ENCODE data around the gene CLDN16.

DNA sequence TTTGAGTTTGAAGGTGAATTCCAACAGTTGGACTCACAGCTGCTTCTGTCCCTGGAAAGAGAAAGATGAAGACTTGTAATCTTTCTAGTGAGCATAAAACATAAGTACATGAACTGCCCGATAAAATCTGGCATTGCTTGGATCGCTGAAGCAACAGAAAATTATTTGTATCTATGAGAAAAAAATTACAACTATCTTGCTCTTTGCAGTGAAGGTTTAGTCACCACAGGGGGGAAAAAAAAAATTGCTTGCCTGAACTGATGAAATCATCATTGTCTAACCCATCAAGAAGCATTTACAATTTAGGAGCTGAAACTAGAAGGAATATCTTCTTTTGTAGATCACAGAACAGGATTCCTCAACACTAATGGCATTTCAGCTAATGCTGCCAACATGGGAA is 41.7 kb downstream of the CLDN16 start:
- TF ChIP-seq, protein P1, sequence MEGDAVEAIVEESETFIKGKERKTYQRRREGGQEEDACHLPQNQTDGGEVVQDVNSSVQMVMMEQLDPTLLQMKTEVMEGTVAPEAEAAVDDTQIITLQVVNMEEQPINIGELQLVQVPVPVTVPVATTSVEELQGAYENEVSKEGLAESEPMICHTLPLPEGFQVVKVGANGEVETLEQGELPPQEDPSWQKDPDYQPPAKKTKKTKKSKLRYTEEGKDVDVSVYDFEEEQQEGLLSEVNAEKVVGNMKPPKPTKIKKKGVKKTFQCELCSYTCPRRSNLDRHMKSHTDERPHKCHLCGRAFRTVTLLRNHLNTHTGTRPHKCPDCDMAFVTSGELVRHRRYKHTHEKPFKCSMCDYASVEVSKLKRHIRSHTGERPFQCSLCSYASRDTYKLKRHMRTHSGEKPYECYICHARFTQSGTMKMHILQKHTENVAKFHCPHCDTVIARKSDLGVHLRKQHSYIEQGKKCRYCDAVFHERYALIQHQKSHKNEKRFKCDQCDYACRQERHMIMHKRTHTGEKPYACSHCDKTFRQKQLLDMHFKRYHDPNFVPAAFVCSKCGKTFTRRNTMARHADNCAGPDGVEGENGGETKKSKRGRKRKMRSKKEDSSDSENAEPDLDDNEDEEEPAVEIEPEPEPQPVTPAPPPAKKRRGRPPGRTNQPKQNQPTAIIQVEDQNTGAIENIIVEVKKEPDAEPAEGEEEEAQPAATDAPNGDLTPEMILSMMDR (optimal IDR thresholded peaks at IDR 0.05 in 1 of 3, IDR thresholded peaks at IDR 0.05 in 1 of 3, conservative IDR thresholded peaks at IDR 0.05 in 1 of 3; ENCODE audit: extremely low read depth in 1 of 3, insufficient read depth in 2 of 3, low read length in 3 of 3) = no peak
- no peak for TF ChIP-seq EZH2 (IDR thresholded peaks at IDR 0.05; ENCODE audit: low read length)
